ENCODE results near the gene PDE10A. TPM values are rescaled to one million over a fixed set of nuclear protein-coding genes. Genes with fewer than 3 reads are reported as not detected.

The PDE10A gene
- total and polyA plus RNA-seq, 2 of the 8 experiments (the other 6 are each of a cell fraction or from before 2014, with no cell fraction given): 1.1 to 2.4 TPM

DNA sequence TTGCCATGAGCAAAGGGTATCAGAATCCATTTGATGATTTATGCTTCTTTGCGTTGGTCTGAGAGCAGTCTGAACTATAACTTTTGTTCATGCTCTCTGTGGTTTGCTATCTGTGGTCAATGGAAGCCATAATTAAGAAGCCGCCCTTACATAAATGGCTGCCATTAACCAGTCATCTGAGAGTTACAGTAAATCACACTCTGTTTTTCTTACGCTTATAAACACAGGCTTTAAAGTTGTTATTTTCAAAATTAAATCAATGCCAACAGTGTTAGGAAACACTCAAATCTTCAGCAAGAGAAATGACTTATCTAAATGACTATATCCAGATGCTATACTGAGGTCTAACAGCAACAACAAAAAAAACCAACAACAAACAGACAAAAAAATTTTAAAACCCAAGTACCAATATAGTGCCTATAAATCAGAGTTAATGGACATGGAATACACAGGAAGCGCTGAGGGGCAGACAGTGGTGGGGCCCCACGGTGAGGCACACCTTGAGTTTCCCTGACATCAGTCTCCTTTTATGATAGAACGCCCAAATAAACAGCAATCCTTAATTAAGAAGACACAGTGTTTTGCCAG is 245.7 kb downstream of the PDE10A start (continued):
- no peak for TF ChIP-seq SAP30 (IDR thresholded peaks at IDR 0.05; ENCODE audit: insufficient read depth, insufficient replicate concordance, low read length)
- TF ChIP-seq CHD1 (IDR thresholded peaks at IDR 0.05; ENCODE audit: low read depth, low read length): no peak
- TF ChIP-seq POU5F1 (IDR thresholded peaks at IDR 0.05; ENCODE audit: low read depth, low read length): no peak
- no peak for TF ChIP-seq EP300 (IDR thresholded peaks at IDR 0.05; ENCODE audit: borderline replicate concordance in 1 of 2, low read depth in 2 of 2, low read length in 2 of 2)
- TF ChIP-seq, protein P1, sequence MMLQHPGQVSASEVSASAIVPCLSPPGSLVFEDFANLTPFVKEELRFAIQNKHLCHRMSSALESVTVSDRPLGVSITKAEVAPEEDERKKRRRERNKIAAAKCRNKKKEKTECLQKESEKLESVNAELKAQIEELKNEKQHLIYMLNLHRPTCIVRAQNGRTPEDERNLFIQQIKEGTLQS (IDR thresholded peaks at IDR 0.05; ENCODE audit: insufficient read depth, low read depth, low read length): no peak
- TF ChIP-seq PHF8 (conservative IDR thresholded peaks at IDR 0.05; ENCODE audit: low read depth, low read length): no peak
- no peak for TF ChIP-seq JUN (IDR thresholded peaks at IDR 0.05; ENCODE audit: low read depth, low read length)
